NCI-H2107 treated with DMSO at 0.1 percent for 48 hours (cell line): Measurements from ENCODE around the gene SMARCD3.

Experiments used
- DNase-seq: peaks from one replicate; lab custom pipeline; 2025; ENCODE audit not compliant: unreplicated experiment; lab: John Stamatoyannopoulos, UW

Gene SMARCD3

DNA sequence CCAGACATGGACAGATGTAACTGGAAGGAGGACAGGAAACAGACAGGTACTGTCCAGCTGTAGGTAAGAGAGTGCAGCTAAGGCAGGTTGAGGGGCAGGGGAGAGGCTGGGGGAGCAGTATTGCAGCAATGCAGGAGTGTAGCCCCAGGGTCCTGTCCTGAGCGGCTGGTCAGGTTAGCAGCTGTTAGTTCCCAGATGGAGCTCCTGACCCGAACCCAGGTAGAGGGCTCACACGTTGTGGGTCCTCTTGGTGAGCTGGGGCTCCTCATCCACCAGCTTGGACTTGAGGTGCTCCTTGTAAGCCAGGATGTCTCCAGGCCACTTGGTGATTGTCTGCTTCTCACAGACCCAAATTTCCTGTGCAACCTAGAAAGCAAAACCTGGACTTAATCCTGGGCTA, 34.7 kb downstream of the SMARCD3 start:
- no peak for DNase-seq

DNA sequence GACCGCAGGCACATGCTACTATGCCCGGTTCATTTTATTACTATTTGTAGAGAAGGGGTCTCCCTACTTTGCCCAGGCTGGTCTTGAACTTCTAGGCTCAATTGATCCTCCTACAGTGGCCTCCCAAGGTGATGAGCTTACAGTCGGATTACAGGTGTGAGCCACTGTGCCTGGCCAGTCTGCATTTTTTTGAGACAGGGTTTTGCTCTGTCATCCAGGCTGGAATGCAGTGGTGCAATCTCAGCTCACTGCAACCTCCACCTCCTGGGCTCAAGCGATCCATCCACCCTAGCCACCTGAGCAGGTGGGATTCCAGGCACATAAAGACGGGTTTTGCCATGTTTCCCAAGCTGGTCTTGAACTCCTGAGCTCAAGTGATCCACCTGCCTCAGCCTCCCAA, 35.9 kb downstream of the SMARCD3 start:
- DNase-seq, result no peak

- DNase-seq, result no peak
Observed at GRCh38 chr7:151211155-151211772, 37.2 kb downstream of the SMARCD3 start.

DNA sequence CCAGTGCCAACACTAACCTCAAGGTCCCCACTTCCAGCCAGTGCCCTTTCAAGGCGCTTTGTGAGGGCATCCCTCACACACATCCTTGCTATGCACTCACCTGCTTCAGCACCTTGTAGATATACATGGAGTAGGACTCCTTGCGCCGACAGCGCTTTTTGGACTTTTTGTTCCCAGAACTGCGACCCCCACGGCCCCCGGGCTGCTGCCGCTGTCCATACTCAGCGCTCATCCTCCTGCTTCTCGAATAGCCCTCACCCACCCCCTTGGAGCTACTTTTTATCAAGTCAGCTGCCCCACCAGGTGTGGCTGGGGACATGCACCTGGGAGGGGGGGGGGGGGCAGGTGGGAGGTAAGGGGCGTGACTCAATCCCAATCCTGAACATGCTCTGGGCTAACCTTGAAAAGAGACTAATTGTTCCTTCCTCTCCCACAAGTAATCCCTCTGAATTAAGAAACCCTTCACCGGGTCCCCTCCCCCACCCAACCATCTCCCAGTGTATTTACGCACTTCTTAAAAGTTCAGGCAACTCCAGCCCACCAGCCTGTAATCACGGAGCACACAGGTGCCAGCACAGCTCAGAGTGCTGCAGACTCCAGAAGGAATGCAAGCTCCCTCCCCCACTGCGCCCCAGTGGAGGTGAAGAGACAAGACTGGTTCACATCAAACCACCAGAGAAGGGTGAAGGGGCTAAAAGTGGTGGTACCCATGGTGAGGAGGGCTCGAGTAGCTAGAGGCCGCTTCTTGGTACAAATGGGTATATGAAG, 38.2 kb downstream of the SMARCD3 start, which contains the start of gene H2BK1:
Gene H2BK1, minus strand, starts transcription at position 402 of the 768 bp plus-strand sequence. Its CDS starts 170 bp downstream, at position 232.
- no peak for DNase-seq

- no peak for DNase-seq
Observed at GRCh38 chr7:151209588-151209987, 38.9 kb downstream of the SMARCD3 start.

DNA sequence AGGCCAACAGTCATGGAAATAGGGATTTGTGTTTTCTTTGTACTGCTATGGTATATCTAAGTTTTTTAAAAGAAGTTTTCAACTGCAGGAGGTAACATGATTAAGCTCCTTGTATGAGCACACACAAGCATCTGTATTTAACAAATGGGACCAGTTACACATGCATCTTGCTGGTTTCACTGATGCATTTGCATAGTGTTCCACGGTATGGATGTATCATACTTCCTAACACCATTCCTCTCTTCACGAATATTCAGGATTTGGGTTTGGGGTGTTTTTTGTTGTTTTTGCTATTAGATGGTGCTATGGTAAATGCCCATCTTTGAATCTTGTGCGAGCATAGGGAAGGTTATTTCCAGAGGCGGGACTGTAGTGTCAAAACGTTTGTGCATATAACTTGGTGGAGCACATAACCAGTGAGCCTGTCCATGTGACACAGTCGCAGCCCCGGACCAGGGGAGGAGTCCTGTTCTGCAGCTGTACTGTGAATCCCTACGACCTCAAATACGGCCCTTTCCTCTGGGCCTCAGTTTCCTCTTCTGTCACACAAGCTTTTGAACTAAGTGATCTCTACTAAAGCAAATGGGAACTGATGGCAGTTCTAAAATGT, 40.1 kb downstream of the SMARCD3 start:
- DNase-seq, result no peak

- DNase-seq, result no peak
Observed at GRCh38 chr7:151207804-151208203, 40.7 kb downstream of the SMARCD3 start.

DNA sequence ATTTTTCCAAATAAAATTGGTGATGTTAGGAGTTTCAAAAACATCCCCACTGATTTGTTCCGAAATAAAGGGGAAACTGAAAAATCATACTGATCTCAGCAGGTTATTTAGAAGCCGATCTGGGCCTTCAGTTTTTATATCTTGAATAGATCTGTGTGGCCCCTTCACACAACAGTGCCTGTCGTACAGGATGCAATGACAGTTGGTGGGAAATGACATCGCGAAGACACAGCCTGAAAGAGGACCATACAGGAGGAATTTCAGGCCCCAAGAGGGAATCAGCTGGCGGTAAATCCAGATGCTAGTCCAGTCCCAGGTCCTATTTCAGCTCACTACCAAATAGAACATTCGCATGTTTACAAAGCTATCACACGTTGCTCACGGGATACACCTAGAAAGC, 41.2 kb downstream of the SMARCD3 start:
- DNase-seq, result no peak

DNA sequence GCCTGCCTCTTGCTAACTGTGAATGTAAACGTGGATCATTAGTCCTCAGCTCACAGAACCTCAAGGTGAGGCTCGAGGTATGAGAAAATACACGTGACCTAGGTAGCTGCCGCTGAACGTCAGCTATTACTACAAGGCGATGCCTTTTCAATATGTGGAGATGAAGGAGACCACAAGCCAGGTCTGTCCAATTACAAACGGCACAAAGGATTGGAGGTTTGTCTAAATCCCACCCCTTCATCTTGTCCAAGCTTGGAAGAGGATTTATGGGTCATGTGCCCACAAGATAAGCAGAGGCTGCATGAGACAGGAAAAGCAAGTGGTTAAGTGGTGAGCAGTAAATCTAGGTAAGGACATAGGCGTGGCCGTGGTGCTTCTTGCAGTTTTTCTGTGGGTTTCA, 41.6 kb downstream of the SMARCD3 start:
- no peak for DNase-seq

DNA sequence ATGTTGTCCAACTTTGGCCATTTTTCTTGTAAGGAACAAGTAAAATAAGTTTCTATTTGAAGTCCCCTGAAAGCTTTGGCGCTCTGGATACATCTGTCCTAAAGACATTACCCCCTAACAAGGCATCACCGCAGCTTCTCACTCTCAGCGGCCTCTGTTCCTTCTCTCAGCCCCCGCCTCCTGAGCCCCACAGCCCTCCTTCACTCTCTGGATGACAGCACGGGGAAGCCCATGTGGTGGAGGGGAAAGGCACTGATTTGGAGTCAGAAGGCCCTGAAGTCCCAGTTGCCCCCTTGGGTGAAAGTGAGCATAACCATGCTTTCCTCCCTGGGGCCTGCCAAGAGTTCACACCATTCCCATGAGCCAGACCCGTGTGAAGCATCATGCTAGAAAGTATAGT, 42.8 kb downstream of the SMARCD3 start:
- DNase-seq, result no peak

DNA sequence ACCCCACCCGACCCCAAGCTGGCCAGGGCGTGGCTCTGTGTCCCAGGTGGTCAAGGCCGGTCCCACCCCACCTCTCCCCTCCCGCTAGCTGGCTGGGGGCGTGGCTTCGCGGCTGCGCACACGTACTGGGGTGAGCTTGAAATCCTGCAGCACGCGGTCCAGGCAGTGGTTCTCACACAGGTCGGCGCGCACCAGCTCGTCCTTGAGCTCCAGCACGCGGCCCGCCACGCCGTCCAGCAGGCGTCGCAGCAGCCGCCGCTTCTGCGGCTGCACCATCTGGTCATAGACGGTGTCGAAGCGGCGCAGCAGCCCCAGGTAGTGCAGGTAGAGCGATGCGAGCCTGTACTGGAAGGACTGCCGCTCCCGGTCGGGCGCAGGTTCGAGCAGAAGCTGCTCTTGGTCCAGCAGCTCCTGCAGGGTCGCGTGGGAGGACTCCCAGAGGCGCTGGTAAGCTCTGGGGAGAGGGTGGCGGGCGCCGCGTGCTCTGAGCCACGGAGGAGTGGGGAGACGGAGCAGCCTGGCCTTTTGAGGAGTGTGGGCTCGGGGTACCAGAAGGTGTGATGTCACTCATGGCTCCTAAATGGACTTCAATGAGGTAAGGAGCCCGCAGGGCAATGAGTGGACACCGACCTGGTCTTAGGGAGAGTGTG, 44.0 kb downstream of the SMARCD3 start:
- no peak for DNase-seq

GRCh38 chr7:151202836-151203235, 45.7 kb downstream of the SMARCD3 start:
- no peak for DNase-seq

GRCh38 chr7:151201751-151202150, 46.7 kb downstream of the SMARCD3 start:
- DNase-seq, result no peak

DNA sequence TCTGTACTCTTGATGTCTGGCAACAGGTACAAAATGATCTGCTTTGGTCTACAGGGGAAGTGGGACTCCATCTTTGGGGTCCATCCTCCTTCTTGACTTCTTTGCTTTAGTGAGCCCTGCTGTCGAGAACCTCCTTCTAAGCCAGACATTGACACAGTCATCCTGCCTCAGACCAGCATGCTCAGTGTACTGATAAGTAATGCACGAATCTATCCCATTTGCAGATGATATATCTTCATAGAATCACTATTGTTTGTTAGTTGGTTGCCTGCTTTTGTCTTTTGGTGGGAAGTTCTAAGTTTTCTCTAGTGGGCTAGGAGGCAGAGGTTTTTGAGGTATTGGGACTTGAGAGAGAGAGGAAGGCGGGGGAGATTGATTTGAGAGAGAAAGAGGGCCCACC, 47.1 kb downstream of the SMARCD3 start:
- DNase-seq, result no peak

DNA sequence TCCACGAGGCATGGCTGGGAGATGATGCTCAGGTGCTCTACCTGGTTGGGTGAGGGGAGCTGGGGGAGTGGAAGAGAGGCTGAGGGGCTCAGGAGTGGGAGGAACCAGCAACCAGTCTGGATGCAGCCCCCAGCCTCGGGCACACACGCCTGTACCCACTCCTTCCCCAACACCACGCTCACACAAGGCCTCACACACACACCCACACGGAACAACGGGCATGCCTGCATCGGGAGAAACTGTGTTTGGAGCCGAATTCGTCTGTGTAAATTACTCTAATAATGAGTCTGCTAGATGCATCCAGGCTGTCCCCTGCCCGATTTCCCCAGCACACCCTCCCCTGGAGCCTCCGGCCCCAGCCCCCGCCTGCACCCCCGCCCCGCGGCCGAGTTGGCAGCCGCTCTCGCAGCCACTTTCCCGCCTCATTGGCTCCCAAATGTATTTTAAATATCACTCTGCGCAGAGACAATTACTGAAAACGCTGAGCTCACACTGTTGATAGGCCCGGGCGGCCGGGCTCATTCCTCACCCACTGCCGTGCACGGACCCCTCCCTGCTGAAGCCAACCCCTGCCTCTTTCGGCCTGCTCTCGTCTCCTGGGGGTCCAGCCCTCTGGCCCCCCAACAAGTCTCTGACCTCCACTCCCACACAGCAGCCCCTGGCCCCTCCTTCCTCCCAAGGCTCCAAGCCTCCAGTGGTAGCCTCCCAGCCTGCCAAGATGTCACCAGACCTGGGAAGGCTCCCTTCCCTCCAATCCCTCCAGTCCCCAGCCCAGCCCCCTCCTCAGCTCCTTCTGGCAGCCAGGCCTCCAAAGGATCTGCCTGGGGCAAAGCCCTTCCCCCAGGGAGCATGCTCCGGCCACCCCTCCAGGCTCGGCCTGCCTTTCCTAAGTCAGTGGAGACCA, 49.3 kb downstream of the SMARCD3 start:
- DNase-seq, result peak; percentile 19

GRCh38 chr7:151197932-151198331, 50.6 kb downstream of the SMARCD3 start:
- no peak for DNase-seq

- DNase-seq, result no peak
Observed at GRCh38 chr7:151195616-151196450, 52.7 kb downstream of the SMARCD3 start.

DNA sequence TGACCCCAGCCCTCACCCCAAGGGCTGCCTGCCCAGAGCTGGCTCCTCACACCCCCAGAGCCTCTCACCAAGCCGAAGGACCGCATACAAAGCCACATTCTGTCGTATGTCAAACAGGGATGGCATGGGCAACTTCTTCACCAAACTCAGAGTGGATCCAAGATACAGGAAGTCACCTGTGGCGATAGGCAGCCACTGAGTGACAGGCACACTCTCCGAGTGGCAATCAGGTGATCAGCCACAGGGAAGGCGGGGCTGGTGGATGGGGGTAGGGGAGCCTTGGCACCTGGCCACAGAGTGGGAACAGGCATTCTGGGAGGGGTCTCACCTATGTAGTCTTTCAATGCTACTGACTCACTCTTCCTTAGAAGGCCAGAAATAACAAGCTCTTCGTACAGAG, 54.3 kb downstream of the SMARCD3 start:
- no peak for DNase-seq

DNA sequence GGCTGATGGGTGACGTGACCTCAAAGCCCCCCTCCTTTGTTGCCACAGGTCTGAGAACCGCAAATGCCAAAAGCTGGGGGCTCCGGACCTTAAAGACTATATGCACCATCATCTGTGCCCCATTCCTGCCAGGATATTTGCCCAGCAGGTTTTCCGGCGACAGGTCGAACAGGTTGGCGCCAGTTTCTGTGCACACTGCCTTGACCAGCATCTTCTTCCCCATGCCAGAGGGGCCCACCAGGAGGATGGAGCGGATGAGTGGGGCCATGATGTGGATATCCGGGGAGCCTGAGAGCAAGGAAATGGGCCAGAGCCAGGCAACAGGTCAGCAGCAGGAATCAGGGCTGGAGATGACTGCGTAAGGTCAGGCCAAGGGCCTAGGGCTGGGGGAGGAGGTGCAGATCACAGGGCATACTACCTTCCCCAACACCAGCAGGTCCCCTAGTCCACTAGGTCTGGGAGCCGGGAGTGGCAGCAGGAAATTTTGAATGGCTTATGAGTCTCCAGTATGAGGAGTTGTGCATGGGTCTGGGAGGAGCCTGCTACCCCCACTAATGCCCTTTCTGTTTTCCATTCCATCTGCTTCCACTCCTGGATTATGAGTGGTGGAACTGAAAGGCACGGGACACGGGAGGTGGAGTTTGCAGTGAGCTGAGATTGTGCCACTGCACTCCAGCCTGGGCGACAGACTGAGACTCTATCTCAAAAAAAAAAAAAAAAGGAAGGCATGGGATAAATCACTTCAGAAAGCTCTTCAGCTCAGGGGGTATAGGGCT, 55.1 kb downstream of the SMARCD3 start:
- DNase-seq, result no peak
